Subcutaneous adipose tissue (tissue), 4 donors: ENCODE results near the gene APOBEC3B. TPM values are rescaled to one million over a fixed set of nuclear protein-coding genes. Genes with fewer than 3 reads are reported as not detected.

ENCODE experiments used
- total RNA-seq, 4 donors: library from RNA; depleted of rRNA; stranded (reverse); fragments of >200 nt; gene quantifications; one replicate each; pipeline ENCODE4 v1.1.0, GENCODE V29; 2016
- TF ChIP-seq, protein P1 (sequence below): fragments of 450-650 bp; IDR thresholded peaks from one replicate; pipeline ENCODE4 v1.5.1; 2016; ENCODE audit warnings: low read depth, mild to moderate bottlenecking, control low read depth, antibody characterized with exemption, moderate library complexity

Gene APOBEC3B
- total RNA-seq, 4 donors from 2014 or later = 1.3 to 1.7 TPM; not detected in 2

DNA sequence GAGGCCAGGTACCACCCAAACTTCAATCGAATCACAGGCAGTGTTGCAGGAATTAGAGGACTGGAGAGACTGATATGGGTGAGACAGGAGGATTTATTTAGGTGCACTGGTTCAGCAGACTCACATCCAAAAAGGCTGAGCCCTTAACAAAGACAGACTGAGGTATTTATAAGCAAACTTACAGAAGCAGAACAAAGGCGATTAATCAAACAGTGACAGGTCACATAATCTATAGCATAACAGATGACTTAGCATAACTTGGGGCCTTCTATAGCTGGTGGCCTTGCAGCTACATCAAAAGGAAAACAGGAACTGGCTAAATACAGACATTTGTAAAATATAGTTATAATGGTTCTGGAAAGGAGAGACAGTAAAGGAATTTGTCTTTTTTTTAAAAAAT is 2.1 kb downstream of the APOBEC3B start:
- TF ChIP-seq, protein P1, sequence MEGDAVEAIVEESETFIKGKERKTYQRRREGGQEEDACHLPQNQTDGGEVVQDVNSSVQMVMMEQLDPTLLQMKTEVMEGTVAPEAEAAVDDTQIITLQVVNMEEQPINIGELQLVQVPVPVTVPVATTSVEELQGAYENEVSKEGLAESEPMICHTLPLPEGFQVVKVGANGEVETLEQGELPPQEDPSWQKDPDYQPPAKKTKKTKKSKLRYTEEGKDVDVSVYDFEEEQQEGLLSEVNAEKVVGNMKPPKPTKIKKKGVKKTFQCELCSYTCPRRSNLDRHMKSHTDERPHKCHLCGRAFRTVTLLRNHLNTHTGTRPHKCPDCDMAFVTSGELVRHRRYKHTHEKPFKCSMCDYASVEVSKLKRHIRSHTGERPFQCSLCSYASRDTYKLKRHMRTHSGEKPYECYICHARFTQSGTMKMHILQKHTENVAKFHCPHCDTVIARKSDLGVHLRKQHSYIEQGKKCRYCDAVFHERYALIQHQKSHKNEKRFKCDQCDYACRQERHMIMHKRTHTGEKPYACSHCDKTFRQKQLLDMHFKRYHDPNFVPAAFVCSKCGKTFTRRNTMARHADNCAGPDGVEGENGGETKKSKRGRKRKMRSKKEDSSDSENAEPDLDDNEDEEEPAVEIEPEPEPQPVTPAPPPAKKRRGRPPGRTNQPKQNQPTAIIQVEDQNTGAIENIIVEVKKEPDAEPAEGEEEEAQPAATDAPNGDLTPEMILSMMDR = no peak

DNA sequence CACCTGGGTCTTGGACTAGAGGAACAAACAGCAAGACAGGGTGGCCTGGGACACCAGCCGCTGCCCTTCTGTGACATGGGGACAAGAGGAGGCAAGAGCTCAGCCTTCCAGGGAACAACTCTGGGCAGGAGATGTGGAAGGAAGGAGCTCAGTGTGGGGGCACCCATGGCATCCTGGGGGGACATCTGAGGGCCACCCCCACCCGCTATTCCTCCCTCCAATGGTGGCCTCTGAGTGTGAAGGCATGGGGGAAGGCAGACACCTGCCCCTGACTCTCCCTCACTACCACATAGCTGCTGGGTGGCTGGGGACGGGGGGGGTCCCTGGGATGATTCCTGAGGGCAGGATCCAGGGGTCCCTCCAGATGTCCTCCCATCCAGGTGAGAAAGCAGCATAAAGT is 4.5 kb downstream of the APOBEC3B start:
- TF ChIP-seq, protein P1 = no peak

DNA sequence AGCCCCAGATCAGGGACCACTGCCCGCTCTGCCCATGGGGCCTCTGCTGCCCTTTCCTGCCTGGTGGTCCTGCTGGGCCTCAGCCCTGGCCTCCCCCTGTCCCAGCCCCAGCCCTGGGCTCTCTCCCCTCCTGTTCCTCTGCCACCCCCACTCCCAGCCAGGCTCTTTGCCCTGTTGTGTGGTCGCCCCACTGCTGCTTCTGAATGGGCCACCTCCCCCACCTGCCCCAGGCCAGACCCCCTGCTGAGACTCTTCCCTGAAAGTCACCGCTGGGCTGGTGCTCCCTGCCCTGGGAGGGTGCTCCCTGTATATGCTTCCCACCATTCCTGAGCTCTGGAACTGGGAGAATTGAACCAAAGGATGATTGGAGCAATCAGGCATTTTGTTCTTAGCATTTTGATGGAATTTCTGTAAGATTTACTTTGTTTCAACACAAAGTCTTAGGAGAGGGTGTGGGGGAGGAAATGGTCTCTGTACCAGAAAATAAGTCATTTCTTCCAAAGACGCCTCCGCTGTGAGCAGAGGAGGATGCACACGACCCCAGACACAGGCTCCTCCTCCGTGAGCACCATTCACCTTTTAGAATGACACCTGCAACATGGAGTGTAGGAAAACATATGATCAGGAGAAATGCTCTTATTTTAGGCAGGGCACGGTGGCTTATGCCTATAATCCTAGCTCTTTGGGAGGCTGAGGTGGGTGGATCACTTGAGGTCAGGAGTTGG is 5.2 kb downstream of the APOBEC3B start:
- TF ChIP-seq, protein P1 = no peak

DNA sequence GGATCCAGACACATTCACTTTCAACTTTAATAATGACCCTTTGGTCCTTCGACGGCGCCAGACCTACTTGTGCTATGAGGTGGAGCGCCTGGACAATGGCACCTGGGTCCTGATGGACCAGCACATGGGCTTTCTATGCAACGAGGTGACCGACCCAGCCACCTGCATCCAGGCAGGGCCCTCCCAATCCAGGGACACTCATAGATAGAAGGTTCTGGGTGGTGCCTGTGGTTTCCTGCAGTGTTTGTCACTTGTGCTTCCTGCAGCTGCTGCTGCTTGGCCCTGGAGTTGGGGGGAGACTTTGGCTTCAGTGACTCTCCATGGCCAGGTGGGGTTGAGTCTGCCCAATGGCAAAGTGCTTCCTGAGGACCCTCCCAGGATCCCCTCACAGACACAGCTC is 7.3 kb downstream of the APOBEC3B start:
- TF ChIP-seq, protein P1 = no peak

DNA sequence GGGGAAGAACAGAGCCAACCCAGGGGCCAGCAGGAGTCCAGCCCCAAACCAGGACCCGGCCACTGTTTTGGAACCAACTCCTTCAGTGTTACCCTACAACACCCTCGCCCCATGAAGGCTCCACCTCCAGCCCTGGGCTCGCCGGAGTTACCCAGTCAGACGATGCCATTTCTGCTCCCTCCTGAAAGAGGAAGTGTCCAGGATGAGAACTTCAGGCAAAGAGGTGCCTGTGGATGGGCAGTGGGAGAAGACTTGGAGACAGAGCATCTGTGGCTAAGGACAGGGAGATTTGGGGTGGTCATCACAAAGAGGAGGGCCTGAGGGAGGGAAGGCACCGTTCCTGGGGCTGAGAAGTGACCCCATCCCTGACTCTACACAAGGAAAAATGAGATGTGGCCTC is 14.0 kb downstream of the APOBEC3B start:
- TF ChIP-seq, protein P1 = no peak

DNA sequence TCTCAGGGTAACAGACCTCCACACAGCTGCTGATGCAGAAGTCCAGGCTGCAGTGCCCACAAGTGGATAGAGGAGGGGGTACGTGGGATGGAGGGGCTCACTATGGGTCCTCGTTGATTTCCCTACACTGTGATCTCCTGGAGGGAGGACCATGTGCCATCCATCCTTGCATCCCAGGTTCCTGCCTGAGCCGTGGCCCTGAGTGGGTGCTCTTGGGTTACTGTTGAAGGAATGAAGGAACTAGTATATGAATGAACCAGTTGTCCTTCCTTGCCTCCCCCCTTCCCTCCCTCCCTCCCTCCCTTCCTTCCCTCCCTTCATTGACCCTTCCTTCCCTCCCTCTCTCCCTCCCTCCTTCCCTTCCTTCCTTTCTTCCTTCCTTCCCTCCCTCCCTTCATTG is 15.4 kb downstream of the APOBEC3B start:
- TF ChIP-seq, protein P1 = no peak

DNA sequence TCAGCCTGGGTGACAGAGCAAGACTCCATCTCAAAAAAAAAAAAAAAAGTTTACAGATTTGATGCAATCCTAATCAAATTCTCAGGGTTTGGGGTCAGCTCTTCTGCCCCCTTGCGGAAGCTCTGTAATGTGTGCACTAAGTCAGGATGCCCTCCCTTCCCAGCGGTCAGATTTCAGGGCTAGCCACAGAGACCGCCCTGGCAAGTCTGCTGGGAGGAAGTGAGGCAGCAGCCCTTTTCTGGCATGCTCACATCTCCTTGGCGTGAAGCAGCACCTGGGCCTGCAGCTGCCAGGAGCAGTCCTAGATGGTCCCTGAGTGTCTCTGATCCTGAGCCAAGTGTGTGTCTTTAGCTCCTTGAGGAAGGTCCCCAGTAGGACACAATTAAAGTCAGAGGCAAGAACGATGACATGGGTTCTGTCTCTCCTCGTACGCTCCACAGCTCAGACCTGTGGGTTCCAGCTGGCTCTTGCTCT is 21.1 kb downstream of the APOBEC3B start:
- TF ChIP-seq, protein P1 = no peak
